WTC11 (cell line): ENCODE results near the gene SSU72.

Experiments
- SMAD4 ChIP-seq: sonication (generic); formaldehyde crosslinking; IDR thresholded peaks from 2 replicates; pipeline ENCODE4 v1.8.0; 2022; ENCODE audit warnings: mild to moderate bottlenecking, missing genetic modification reagents
- TEAD4 ChIP-seq: sonication (generic); formaldehyde crosslinking; IDR thresholded peaks from 2 replicates; pipeline ENCODE4 v1.8.0; 2022; ENCODE audit warnings: mild to moderate bottlenecking, missing genetic modification reagents
- TP53 ChIP-seq: sonication (generic); formaldehyde crosslinking; IDR thresholded peaks from 2 replicates; pipeline ENCODE4 v1.8.1; 2023; ENCODE audit warnings: mild to moderate bottlenecking, missing genetic modification reagents
- ZNF423 ChIP-seq: fragments of 250-450 bp; sonication (Bioruptor Pico); IDR thresholded peaks from 2 replicates; pipeline ENCODE4 v2.1.2; 2022; ENCODE audit warnings: mild to moderate bottlenecking, moderate library complexity
- TF ChIP-seq, protein P1 (sequence below): fragments of 200-600 bp; IDR thresholded peaks from 2 replicates; pipeline ENCODE4 v1.8.0; 2022; ENCODE audit warnings: antibody characterized with exemption
- TF ChIP-seq, protein P2 (sequence below): sonication (generic); formaldehyde crosslinking; IDR thresholded peaks from 2 replicates; pipeline ENCODE4 v1.8.1; 2023; ENCODE audit warnings: mild to moderate bottlenecking, missing genetic modification reagents

GRCh38 chr1:1605034-1605591 is 30.4 kb upstream of the SSU72 start:
- TF ChIP-seq SMAD4 (no peak), TEAD4 (CRISPR knock-in tag) (no peak), TP53 (CRISPR knock-in tag) (no peak), ZNF423 (CRISPR knock-in tag) (no peak)
- TF ChIP-seq, protein P1, sequence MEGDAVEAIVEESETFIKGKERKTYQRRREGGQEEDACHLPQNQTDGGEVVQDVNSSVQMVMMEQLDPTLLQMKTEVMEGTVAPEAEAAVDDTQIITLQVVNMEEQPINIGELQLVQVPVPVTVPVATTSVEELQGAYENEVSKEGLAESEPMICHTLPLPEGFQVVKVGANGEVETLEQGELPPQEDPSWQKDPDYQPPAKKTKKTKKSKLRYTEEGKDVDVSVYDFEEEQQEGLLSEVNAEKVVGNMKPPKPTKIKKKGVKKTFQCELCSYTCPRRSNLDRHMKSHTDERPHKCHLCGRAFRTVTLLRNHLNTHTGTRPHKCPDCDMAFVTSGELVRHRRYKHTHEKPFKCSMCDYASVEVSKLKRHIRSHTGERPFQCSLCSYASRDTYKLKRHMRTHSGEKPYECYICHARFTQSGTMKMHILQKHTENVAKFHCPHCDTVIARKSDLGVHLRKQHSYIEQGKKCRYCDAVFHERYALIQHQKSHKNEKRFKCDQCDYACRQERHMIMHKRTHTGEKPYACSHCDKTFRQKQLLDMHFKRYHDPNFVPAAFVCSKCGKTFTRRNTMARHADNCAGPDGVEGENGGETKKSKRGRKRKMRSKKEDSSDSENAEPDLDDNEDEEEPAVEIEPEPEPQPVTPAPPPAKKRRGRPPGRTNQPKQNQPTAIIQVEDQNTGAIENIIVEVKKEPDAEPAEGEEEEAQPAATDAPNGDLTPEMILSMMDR, result no peak
- TF ChIP-seq, protein P2, sequence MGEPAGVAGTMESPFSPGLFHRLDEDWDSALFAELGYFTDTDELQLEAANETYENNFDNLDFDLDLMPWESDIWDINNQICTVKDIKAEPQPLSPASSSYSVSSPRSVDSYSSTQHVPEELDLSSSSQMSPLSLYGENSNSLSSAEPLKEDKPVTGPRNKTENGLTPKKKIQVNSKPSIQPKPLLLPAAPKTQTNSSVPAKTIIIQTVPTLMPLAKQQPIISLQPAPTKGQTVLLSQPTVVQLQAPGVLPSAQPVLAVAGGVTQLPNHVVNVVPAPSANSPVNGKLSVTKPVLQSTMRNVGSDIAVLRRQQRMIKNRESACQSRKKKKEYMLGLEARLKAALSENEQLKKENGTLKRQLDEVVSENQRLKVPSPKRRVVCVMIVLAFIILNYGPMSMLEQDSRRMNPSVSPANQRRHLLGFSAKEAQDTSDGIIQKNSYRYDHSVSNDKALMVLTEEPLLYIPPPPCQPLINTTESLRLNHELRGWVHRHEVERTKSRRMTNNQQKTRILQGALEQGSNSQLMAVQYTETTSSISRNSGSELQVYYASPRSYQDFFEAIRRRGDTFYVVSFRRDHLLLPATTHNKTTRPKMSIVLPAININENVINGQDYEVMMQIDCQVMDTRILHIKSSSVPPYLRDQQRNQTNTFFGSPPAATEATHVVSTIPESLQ (CRISPR knock-in tag), result no peak
